Psoas muscle (tissue), 8 donors: ENCODE results near the gene RNF146. TPM values are rescaled to one million over a fixed set of nuclear protein-coding genes. Genes with fewer than 3 reads are reported as not detected.

Source experiments
- ATAC-seq, 4 donors: fragments of 200-7000 bp; cut with Tn5 transposase; one replicate each; pipeline ENCODE4 v1.9.1; 2020; ENCODE audit warnings: moderate library complexity in 3 of 4, mild to moderate bottlenecking in 2 of 4
- DNase-seq, 2 donors: peaks; one replicate each; pipeline ENCODE4 v3.0.0-alpha.2; 2020
- H3K27ac ChIP-seq: fragments of 200-600 bp; one replicate; pipeline ENCODE4 v1.8.0; 2022
- H3K27me3 ChIP-seq, 3 donors: fragments of 200-600 bp in 1 of 3; one replicate each; pipeline versions ENCODE4 v1.6.1 to v1.8.0; 2013 to 2022; ENCODE audit warnings: low read length in 2 of 3, mild to moderate bottlenecking in 2 of 3, moderate library complexity in 1 of 3; ENCODE audit not compliant: insufficient read depth in 3 of 3
- H3K36me3 ChIP-seq, 2 donors: fragments of 200-600 bp in 1 of 2; one replicate each; pipeline versions ENCODE4 v1.6.1 to v1.8.0; 2013 to 2022; ENCODE audit warnings: low read depth in 1 of 2, mild to moderate bottlenecking in 1 of 2, moderate library complexity in 1 of 2; ENCODE audit not compliant: insufficient read depth in 1 of 2
- H3K4me1 ChIP-seq: fragments of 200-600 bp; one replicate; pipeline ENCODE4 v1.8.0; 2022
- H3K4me3 ChIP-seq: fragments of 200-600 bp; one replicate; pipeline ENCODE4 v1.8.0; 2022; ENCODE audit warnings: mild to moderate bottlenecking
- H3K9me3 ChIP-seq: fragments of 200-600 bp; one replicate; pipeline ENCODE4 v1.8.0; 2022
- CTCF ChIP-seq: fragments of 200-600 bp; IDR thresholded peaks from one replicate; pipeline ENCODE4 v1.8.0; 2022; ENCODE audit warnings: antibody characterized with exemption
- WGBS, 3 donors: extraction: QIAGEN DNeasy Blood & Tissue Kit; methylation state at CpG; one replicate each; pipeline versions ENCODE4 v1.1.6 to v1.1.7; 2013; 5-methylcytosine and 5-hydroxymethylcytosine counted together
- intact Hi-C, 2 donors: fragments of 100-400 bp; cut with DNase I; formaldehyde crosslinking; loops; one replicate each; pipeline versions ENCODE4 v1.11.0 to v1.14.2; 2022
- polyA plus RNA-seq, 3 donors: library from polyadenylated mRNA; stranded (reverse); fragments of 200-250 nt; gene quantifications; one replicate each; pipeline ENCODE4 v1.2.3, GENCODE V29; 2013
- total RNA-seq, 4 donors: library from RNA; stranded (reverse); fragmentation: NEBNext Ultra II Directional in 2 of 4; extraction: Animal tissue kit (Norgen Biotek cat#: 25700) in 2 of 4; gene quantifications; one replicate each; pipeline versions ENCODE4 v1.2.1 to v1.2.4, GENCODE V29; 2021 to 2023
- donor health status: healthy with polysubstance abuse.
- donor health status: DM: no; HTN: no; CAD: no; lungs with moderate emphysema.
- donor health status: Bipolar disorder and iron deficiency.
- donor health status: healthy.
- donor health status: DM: yes; HTN: yes; CAD: no.
- donor health status: DM: no; HTN: no; CAD: no.
- donor health status: DM: no; HTN: no; CAD: no.
- donor health status: DM: yes; HTN: yes; CAD: no.

The RNF146 gene
- total and polyA plus RNA-seq, 7 donors = 15.9 to 81.5 (median 72.6) TPM

- no peak for TF ChIP-seq CTCF
- no peaks in the 10 kb centered on the region for H3K9me3 ChIP-seq
- H3K27ac ChIP-seq = peak overlapping the region; percentile 100
- intact Hi-C loops = loop anchor here (5.0 to 10.0 kb wide), 5 partner anchors 76 to 1273 kb away; no protein-coding TSS in a partner anchor
- peak overlapping the region; percentile 92 for H3K4me3 ChIP-seq
- peaks cover 46% of the 10 kb centered on the region for H3K4me1 ChIP-seq
- no peaks in the 10 kb centered on the region for H3K27me3 ChIP-seq
- DNase-seq (no peak), ATAC-seq (peak in 3 of 4 donors; percentile 12 to 51 (median 29))
- H3K36me3 ChIP-seq = no peaks in the 10 kb centered on the region
- 1% methylated on average over 16 of the region's 16 CpGs for WGBS, 3 donors
Measured at GRCh38 chr6:127267646-127268625, 1.3 kb downstream of the RNF146 start.

- ATAC-seq = no peak
- 91 to 97% (median 92%) methylated on average over 3 of the region's 3 CpGs for WGBS, 3 donors
- Histone ChIP-seq H3K4me3 (no peak overlapping the region), H3K4me1 (peaks cover 78% of the 10 kb centered on the region), H3K36me3 (no peaks in the 10 kb centered on the region), H3K27me3 (no peaks in the 10 kb centered on the region), H3K9me3 (no peaks in the 10 kb centered on the region), H3K27ac (no peak overlapping the region)
- intact Hi-C loops = loop anchor here in 1 of 2 donors (2.0 kb wide), 1 partner anchor 28 kb away; no protein-coding TSS in a partner anchor
- TF ChIP-seq CTCF = no peak
- no peak for DNase-seq
Measured at GRCh38 chr6:127272576-127272975, 5.9 kb downstream of the RNF146 start.

DNA sequence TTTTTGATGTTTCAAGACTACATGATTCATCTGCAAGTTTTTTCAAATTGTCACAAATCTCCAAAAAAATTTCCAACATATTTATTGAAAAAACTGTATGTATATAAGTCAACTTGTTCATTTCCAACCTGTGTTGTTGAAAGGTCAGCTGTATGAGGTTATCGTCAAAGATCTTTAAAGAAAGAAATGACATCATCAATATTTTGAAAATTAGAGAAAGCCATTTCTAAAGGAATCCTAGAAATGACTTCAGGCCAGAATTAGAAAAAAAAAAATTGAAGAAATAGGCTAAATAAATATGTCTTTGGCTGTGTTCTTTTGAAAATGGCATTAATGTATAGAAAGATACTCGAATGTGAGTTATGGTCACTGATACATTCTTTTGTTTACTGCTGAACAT, 6.8 kb downstream of the RNF146 start:
- Histone ChIP-seq H3K27ac (no peak overlapping the region), H3K9me3 (no peaks in the 10 kb centered on the region), H3K4me3 (no peak overlapping the region), H3K4me1 (peaks cover 87% of the 10 kb centered on the region), H3K36me3 (no peaks in the 10 kb centered on the region), H3K27me3 (no peaks in the 10 kb centered on the region)
- intact Hi-C loops = loop anchor here in 1 of 2 donors (2.0 kb wide), 1 partner anchor 27 kb away; no protein-coding TSS in a partner anchor
- ATAC-seq = no peak
- 58 to 74% (median 64%) methylated on average over 2 of the region's 2 CpGs for WGBS, 3 donors
- no peak for TF ChIP-seq CTCF
- no peak for DNase-seq

DNA sequence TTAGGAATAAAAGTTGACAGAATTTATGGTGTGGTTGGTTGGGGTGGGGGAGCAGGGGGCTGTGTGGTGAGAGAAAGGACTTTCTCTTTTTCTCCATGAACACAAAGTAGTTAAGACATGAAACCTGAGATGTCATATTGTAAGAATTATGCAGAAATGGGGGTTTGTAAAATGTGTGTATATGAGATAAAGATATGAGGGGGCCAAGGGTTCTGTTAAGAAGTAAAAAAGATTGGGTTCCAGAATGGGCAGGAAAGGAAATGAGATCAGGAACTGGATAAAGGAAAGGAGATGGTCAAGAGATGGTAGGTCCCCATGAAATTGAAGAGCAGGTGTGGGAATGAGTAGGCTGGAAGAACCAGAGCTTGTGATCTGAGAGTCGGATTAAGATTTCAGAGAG, 9.7 kb downstream of the RNF146 start:
- intact Hi-C loops = no loop called here
- Histone ChIP-seq H3K36me3 (peaks cover 0 to 14% of the 10 kb centered on the region in 2 donors), H3K9me3 (no peaks in the 10 kb centered on the region), H3K27ac (peak overlapping the region; percentile 26), H3K4me3 (no peak overlapping the region), H3K27me3 (no peaks in the 10 kb centered on the region), H3K4me1 (peaks cover 74% of the 10 kb centered on the region)
- 42 to 81% (median 42%) methylated on average over 1 of the region's 1 CpG for WGBS, 3 donors
- no peak for DNase-seq
- TF ChIP-seq CTCF = no peak
- no peak for ATAC-seq
